Spleen (tissue), 11 donors: ENCODE measurements around the gene TEP1. TPM values are rescaled to one million over a fixed set of nuclear protein-coding genes. Genes with fewer than 3 reads are reported as not detected.

ENCODE experiments used
- DNase-seq: peaks from one replicate; pipeline ENCODE4 v3.0.0-alpha.2; 2020
- H3K27ac ChIP-seq, 8 donors: fragments of 200-600 bp; sonication (generic) in 7 of 8; 1 replicate in 4 of 8; 2 replicates in 4 of 8; pipeline versions ENCODE4 v1.5.0 to v1.8.0; 2016 to 2021; ENCODE audit warnings: inconsistent platforms in 4 of 8, mild to moderate bottlenecking in 4 of 8, moderate library complexity in 1 of 8
- H3K27me3 ChIP-seq, 7 donors: fragments of 200-600 bp; sonication (generic) in 6 of 7; replicated peaks in 1 of 7; 1 replicate in 4 of 7; 2 replicates in 3 of 7; pipeline versions ENCODE4 v1.5.0 to v1.8.0; 2016 to 2021; ENCODE audit warnings: inconsistent platforms in 3 of 7, mild to moderate bottlenecking in 1 of 7
- H3K36me3 ChIP-seq, 6 donors: fragments of 200-600 bp; sonication (generic) in 5 of 6; 1 replicate in 4 of 6; 2 replicates in 2 of 6; pipeline versions ENCODE4 v1.5.0 to v1.8.0; 2016 to 2021; ENCODE audit warnings: inconsistent platforms in 2 of 6
- H3K4me1 ChIP-seq, 6 donors: fragments of 200-600 bp; sonication (generic) in 5 of 6; 1 replicate in 3 of 6; 2 replicates in 3 of 6; pipeline versions ENCODE4 v1.5.0 to v1.8.0; 2016 to 2021; ENCODE audit warnings: inconsistent platforms in 3 of 6
- H3K4me3 ChIP-seq, 8 donors: fragments of 200-600 bp; sonication (generic) in 7 of 8; 1 replicate in 4 of 8; 2 replicates in 4 of 8; pipeline versions ENCODE4 v1.5.0 to v1.8.0; 2016 to 2021; ENCODE audit warnings: inconsistent platforms in 4 of 8, mild to moderate bottlenecking in 4 of 8, moderate library complexity in 2 of 8
- H3K9me3 ChIP-seq, 8 donors: fragments of 200-600 bp; sonication (generic) in 7 of 8; 1 replicate in 4 of 8; 2 replicates in 4 of 8; pipeline versions ENCODE4 v1.5.0 to v1.8.0; 2016 to 2021; ENCODE audit warnings: inconsistent platforms in 4 of 8
- CTCF ChIP-seq, 11 experiments: fragments of 200-600 bp in 7 of 11; fragments of 450-650 bp in 4 of 11; sonication (generic) in 4 of 11; IDR thresholded peaks in 8 of 11; conservative IDR thresholded peaks in 3 of 11; 1 replicate in 7 of 11; 2 replicates in 4 of 11; pipeline versions ENCODE4 v1.4.0 to v1.8.0; 2016 to 2021; ENCODE audit warnings: antibody characterized with exemption in 11 of 11, inconsistent platforms in 4 of 11, mild to moderate bottlenecking in 1 of 11
- POLR2A ChIP-seq, 3 donors: fragments of 450-650 bp; IDR thresholded peaks; one replicate each; pipeline ENCODE4 v1.5.1; 2017; ENCODE audit warnings: antibody characterized with exemption in 3 of 3, mild to moderate bottlenecking in 1 of 3
- POLR2AphosphoS5 ChIP-seq, 3 donors: sonication (generic); formaldehyde crosslinking; IDR thresholded peaks; one replicate each; pipeline ENCODE4 v1.5.1; 2017; ENCODE audit warnings: antibody characterized with exemption in 3 of 3
- WGBS, 5 donors: extraction: QIAGEN DNeasy Blood & Tissue Kit in 3 of 5; methylation state at CpG; one replicate each; pipeline versions ENCODE4 v1.1.5 to v1.1.7; 2013 to 2018; 5-methylcytosine and 5-hydroxymethylcytosine counted together
- intact Hi-C: fragments of 100-400 bp; cut with DNase I; formaldehyde crosslinking; loops from one replicate; pipeline ENCODE4 v1.15.0; 2023; ENCODE audit warnings: low total_unique reads
- polyA plus RNA-seq, 3 donors: library from polyadenylated mRNA; stranded (reverse); fragments of 200-250 nt; gene quantifications; one replicate each; pipeline ENCODE4 v1.2.1, GENCODE V29; 2013
- total RNA-seq, 7 donors: library from RNA; depleted of rRNA in 3 of 7; stranded (reverse); fragments of >200 nt in 3 of 7; fragmentation: NEBNext Ultra II Directional in 4 of 7; extraction: Animal tissue kit (Norgen Biotek cat#: 25700) in 4 of 7; gene quantifications; one replicate each; pipeline versions ENCODE4 v1.1.0 to v1.2.1, GENCODE V29; 2016 to 2021
- donor health status: healthy with polysubstance abuse.
- donor health status: DM: no; HTN: no; CAD: no; lungs with moderate emphysema.
- donor health status: DM: no; HTN: no; CAD: no.
- donor health status: Bipolar disorder and iron deficiency.
- donor health status: healthy.
- donor health status: DM: no; HTN: no; CAD: no.
- donor health status: DM: yes; HTN: yes; CAD: no.

The TEP1 gene
- total and polyA plus RNA-seq, 10 donors, result 19.2 to 91.7 (median 64.5) TPM

GRCh38 chr14:20403521-20403920 lies 9.8 kb downstream of the TEP1 start:
- WGBS, 5 donors, result 88 to 97% (median 92%) methylated on average over 11 of the region's 11 CpGs
- Histone ChIP-seq H3K27me3 (no peaks in the 10 kb centered on the region), H3K4me3 (no peak overlapping the region), H3K4me1 (peaks cover 0 to 16% (median 0%) of the 10 kb centered on the region in 6 donors), H3K9me3 (no peaks in the 10 kb centered on the region), H3K36me3 (peaks cover 4 to 100% (median 94%) of the 10 kb centered on the region in 6 donors), H3K27ac (no peak overlapping the region)
- TF ChIP-seq POLR2A (IDR thresholded peaks at IDR 0.05) (no peak), CTCF (IDR thresholded peaks at IDR 0.05 in 8 of 11, conservative IDR thresholded peaks at IDR 0.05 in 3 of 11) (no peak), POLR2AphosphoS5 (IDR thresholded peaks at IDR 0.05) (no peak)
- intact Hi-C loops, result loop anchor here (10.0 kb wide), 1 partner anchor 59 kb away; the partner anchor contains the start of gene PARP2
- DNase-seq, result no peak

GRCh38 chr14:20400965-20401593 lies 12.2 kb downstream of the TEP1 start:
- Histone ChIP-seq H3K27ac (no peak overlapping the region), H3K4me3 (no peak overlapping the region), H3K27me3 (no peaks in the 10 kb centered on the region), H3K4me1 (peaks cover 0 to 7% (median 0%) of the 10 kb centered on the region in 6 donors), H3K9me3 (no peaks in the 10 kb centered on the region), H3K36me3 (peaks cover 8 to 100% (median 92%) of the 10 kb centered on the region in 6 donors)
- no peak for DNase-seq
- TF ChIP-seq POLR2AphosphoS5 (IDR thresholded peaks at IDR 0.05) (no peak), POLR2A (IDR thresholded peaks at IDR 0.05) (no peak), CTCF (IDR thresholded peaks at IDR 0.05 in 8 of 11, conservative IDR thresholded peaks at IDR 0.05 in 3 of 11) (no peak)
- intact Hi-C loops, result loop anchor here (10.0 kb wide), 1 partner anchor 56 kb away; the partner anchor contains the start of gene PARP2
- WGBS, 5 donors, result 86 to 93% (median 92%) methylated on average over 10 of the region's 10 CpGs

GRCh38 chr14:20400589-20400964 lies 12.7 kb downstream of the TEP1 start:
- H3K36me3 ChIP-seq, result peaks cover 8 to 100% (median 92%) of the 10 kb centered on the region in 6 donors
- H3K9me3 ChIP-seq, result no peaks in the 10 kb centered on the region
- no peak for TF ChIP-seq POLR2A (IDR thresholded peaks at IDR 0.05)
- TF ChIP-seq POLR2AphosphoS5 (IDR thresholded peaks at IDR 0.05), result no peak
- TF ChIP-seq CTCF (IDR thresholded peaks at IDR 0.05 in 8 of 11, conservative IDR thresholded peaks at IDR 0.05 in 3 of 11), result no peak
- H3K4me3 ChIP-seq, result no peak overlapping the region
- H3K4me1 ChIP-seq, result peaks cover 0 to 2% (median 0%) of the 10 kb centered on the region in 6 donors
- no peak overlapping the region for H3K27ac ChIP-seq
- intact Hi-C loops, result loop anchor here (10.0 kb wide), 1 partner anchor 56 kb away; the partner anchor contains the start of gene PARP2
- WGBS, 5 donors, result 93 to 100% (median 98%) methylated on average over 1 of the region's 1 CpG
- DNase-seq, result no peak
- no peaks in the 10 kb centered on the region for H3K27me3 ChIP-seq

DNA sequence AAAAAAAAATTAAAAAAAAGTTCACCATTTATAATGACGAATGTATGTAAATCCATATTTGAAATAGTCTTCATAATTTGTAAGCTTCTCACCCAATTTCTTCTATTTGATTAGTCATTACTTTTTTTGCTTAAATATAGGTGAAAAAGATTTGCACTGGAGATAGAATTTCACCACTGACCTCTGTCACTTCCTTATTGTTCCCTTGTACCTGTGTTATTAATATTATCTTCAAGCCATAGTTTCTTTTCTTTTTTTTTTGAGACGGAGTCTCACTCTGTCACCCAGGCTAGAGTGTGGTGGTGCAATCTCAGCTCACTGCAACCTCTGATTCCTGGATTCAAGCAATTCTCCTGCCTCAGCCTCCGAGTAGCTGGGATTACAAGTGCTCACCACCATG lies 15.8 kb downstream of the TEP1 start:
- Histone ChIP-seq H3K9me3 (no peaks in the 10 kb centered on the region), H3K4me3 (no peak overlapping the region), H3K27ac (no peak overlapping the region), H3K36me3 (peaks cover 8 to 100% (median 94%) of the 10 kb centered on the region in 6 donors), H3K27me3 (no peaks in the 10 kb centered on the region), H3K4me1 (no peaks in the 10 kb centered on the region)
- no peak for TF ChIP-seq POLR2AphosphoS5 (IDR thresholded peaks at IDR 0.05)
- TF ChIP-seq CTCF (IDR thresholded peaks at IDR 0.05 in 8 of 11, conservative IDR thresholded peaks at IDR 0.05 in 3 of 11), result no peak
- no peak for TF ChIP-seq POLR2A (IDR thresholded peaks at IDR 0.05)
- 91 to 98% (median 93%) methylated on average over 3 of the region's 3 CpGs for WGBS, 5 donors
- intact Hi-C loops, result no loop called here
- no peak for DNase-seq
